Stimulated activated CD4-positive, alpha-beta T cell treated with anti-CD3 and anti-CD28 coated beads, Interleukin-12 subunit alpha, Interleukin-12 subunit beta, amount 100 ng/mL, for 48 hours (primary cell): Measurements from ENCODE around the gene NXPH4.

Experiments
- DNase-seq, 3 donors: peaks; one replicate each; pipeline ENCODE4 v3.0.0-alpha.2; 2020; ENCODE audit warnings: low read depth in 2 of 3, low spot score in 1 of 3

The NXPH4 gene

GRCh38 chr12:57183939-57184725, 32.5 kb upstream of the NXPH4 start:
- no peak for DNase-seq

DNA sequence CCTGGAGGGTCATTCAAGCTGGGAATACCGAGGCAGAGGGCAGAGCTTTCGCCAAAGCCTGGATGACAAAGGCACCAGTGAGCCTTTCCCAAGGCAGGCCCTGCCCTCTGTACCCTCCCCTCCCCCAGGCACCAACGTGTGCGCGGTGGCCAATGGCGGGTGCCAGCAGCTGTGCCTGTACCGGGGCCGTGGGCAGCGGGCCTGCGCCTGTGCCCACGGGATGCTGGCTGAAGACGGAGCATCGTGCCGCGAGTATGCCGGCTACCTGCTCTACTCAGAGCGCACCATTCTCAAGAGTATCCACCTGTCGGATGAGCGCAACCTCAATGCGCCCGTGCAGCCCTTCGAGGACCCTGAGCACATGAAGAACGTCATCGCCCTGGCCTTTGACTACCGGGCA, 31.2 kb upstream of the NXPH4 start:
- DNase-seq, result no peak

DNA sequence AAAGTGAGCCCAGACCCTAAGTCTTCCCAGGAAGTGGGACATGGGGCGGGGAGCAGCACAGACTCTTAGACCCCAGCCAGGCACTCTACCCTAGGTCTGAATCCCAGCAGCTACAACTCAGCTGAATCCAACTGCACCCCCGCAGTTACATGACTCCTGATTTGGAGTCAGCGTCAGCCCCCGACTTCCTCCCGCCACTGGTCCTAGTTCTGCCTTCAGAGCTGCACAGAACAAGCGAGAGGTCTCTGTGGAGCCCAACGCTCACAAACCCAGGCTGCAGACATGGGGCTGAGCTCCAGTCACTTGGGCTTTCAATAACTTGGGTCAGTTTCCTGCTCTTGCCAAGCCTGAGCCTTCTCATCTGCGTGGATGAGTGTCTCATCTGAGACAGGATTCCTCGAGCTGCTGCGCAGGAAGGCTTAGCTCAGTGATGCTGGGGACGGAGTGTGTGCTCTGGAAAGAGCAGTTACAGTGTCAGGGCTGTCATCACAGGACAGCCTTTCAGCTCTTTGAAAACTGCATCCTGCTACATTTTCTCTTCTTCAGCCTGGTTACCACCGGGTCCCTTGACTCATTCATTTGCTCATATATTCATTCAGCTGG, 30.6 kb upstream of the NXPH4 start:
- DNase-seq, result no peak

DNA sequence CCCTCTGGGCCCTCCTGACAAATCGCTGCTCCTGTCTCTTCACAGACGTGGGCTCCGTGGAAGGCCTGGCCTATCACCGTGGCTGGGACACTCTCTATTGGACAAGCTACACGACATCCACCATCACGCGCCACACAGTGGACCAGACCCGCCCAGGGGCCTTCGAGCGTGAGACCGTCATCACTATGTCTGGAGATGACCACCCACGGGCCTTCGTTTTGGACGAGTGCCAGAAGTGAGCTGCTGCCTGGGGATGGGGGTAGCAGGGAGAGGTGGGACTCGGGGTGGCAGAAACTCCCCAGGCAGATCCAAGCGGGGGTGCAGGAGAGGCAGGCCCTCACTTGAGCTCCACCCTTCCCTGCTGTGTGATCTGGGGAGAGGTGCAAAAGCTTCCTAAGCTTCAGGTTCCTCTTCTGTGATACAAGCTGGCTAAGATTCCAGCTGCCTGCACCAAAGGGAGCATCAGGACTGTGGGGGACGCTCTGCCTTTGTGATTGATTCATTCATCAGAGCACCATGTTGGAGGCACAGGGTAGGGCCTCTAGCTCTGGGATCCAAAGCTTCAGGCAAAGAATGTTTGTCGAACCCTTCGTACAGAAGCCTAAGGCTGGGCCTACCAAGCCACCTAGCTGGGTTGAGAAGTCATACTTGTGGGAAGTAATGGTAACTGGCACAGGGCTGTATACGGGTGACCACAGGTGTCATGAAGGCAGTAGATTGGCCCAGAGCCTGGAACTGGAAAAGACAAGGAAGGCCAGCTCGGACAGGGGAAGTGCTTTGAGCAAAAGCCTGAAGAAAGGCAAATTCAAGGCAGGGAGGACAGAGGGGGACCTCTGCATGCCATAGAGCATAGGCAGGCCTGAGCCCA, 29.1 kb upstream of the NXPH4 start:
- no peak for DNase-seq

GRCh38 chr12:57188090-57188425, 28.5 kb upstream of the NXPH4 start:
- DNase-seq, result no peak

- no peak for DNase-seq
Measured at GRCh38 chr12:57190037-57190436, 26.6 kb upstream of the NXPH4 start.

DNA sequence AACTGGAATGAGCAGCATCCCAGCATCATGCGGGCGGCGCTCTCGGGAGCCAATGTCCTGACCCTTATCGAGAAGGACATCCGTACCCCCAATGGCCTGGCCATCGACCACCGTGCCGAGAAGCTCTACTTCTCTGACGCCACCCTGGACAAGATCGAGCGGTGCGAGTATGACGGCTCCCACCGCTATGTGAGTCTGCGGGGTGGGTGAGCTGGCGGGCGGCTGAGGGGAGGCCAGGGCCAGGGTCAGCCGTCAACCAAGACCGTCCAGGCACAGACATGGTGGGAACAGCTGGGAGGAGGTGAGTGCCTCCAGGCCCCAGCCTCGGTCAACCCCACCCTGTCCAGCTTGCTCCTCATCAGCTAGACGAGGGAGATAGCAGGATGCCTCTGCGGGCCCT, 25.8 kb upstream of the NXPH4 start:
- no peak for DNase-seq

- no peak for DNase-seq
Measured at GRCh38 chr12:57191410-57191809, 25.2 kb upstream of the NXPH4 start.

- DNase-seq, result no peak
Measured at GRCh38 chr12:57192920-57193319, 23.7 kb upstream of the NXPH4 start.

GRCh38 chr12:57193706-57194245, 22.8 kb upstream of the NXPH4 start:
- DNase-seq, result no peak

DNA sequence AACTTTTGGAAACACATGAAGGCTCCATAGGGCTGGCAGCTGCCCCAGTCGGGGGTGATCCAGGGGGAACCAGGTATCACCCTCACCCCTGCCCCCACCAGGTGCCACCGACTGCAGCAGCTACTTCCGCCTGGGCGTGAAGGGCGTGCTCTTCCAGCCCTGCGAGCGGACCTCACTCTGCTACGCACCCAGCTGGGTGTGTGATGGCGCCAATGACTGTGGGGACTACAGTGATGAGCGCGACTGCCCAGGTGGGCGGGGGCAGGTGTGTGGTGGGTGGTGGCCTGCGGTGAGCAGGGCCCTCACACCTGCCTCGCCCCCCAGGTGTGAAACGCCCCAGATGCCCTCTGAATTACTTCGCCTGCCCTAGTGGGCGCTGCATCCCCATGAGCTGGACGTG, 22.3 kb upstream of the NXPH4 start:
- no peak for DNase-seq

DNA sequence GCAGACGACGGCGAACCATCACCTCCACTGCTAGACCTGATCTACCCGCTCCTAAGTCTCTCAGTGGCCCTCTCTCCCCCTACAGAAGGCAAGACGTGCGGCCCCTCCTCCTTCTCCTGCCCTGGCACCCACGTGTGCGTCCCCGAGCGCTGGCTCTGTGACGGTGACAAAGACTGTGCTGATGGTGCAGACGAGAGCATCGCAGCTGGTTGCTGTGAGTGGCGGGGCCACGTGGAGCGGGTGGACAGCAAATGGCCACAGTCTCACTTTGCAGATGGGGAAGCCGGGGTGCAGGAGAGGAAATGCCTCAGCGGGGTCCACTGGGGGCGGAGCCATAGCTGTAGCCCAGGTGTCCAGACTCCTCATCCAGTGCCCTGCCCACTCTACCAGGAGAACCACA, 21.4 kb upstream of the NXPH4 start:
- no peak for DNase-seq

GRCh38 chr12:57195611-57196371, 20.8 kb upstream of the NXPH4 start:
- no peak for DNase-seq

- no peak for DNase-seq
Measured at GRCh38 chr12:57196439-57196838, 20.2 kb upstream of the NXPH4 start.

- no peak for DNase-seq
Measured at GRCh38 chr12:57196956-57197355, 19.6 kb upstream of the NXPH4 start.

- no peak for DNase-seq
Measured at GRCh38 chr12:57198329-57198728, 18.3 kb upstream of the NXPH4 start.

DNA sequence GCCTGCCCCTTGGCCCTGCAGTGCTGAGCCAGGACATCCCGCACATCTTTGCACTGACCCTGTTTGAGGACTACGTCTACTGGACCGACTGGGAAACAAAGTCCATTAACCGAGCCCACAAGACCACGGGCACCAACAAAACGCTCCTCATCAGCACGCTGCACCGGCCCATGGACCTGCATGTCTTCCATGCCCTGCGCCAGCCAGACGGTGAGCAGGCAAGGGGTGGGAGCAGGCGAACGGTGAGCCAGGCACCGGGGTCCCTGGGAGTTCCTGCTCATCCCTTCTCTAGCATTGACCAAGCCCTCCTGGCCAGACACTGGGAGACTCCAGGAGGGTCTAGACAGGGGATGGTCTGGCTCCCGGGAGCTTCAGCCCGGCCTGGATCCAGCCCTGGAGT, 17.4 kb upstream of the NXPH4 start:
- DNase-seq, result no peak

DNA sequence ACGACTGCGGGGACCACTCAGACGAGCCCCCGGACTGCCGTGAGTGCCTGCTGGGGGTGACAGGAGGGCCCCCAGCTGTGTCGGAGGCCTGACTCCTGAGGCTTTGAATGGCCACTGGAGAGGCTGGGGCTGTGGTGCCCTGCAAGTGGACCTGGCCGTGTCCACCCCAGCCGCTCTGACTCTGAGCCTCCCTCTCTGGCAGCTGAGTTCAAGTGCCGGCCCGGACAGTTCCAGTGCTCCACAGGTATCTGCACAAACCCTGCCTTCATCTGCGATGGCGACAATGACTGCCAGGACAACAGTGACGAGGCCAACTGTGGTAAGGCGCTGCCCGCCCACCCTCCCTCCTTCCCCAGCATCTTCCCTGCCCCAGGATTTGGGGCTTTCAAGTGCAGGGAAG, 16.1 kb upstream of the NXPH4 start:
- no peak for DNase-seq

GRCh38 chr12:57201219-57201618, 15.4 kb upstream of the NXPH4 start:
- no peak for DNase-seq

GRCh38 chr12:57201631-57202030, 15.0 kb upstream of the NXPH4 start:
- no peak for DNase-seq

- DNase-seq, result no peak
Measured at GRCh38 chr12:57202321-57202720, 14.3 kb upstream of the NXPH4 start.
